BE2C (cell line): ENCODE measurements around the gene HYAL2. TPM values are rescaled to one million over a fixed set of nuclear protein-coding genes. Genes with fewer than 3 reads are reported as not detected.

Source experiments
- DNase-seq: peaks from one replicate; pipeline ENCODE4 v3.0.0-alpha.2; 2020
- H3K27me3 ChIP-seq: fragments of 250-450 bp; sonication (Bioruptor Pico); 2 replicates; pipeline ENCODE4 v1.5.1; 2020; ENCODE audit warnings: mild to moderate bottlenecking
- H3K36me3 ChIP-seq: fragments of 250-450 bp; sonication (Bioruptor Pico); 2 replicates; pipeline ENCODE4 v1.5.1; 2020; ENCODE audit warnings: mild to moderate bottlenecking
- H3K4me1 ChIP-seq: fragments of 250-450 bp; sonication (Bioruptor Pico); 2 replicates; pipeline ENCODE4 v1.5.1; 2020
- H3K4me3 ChIP-seq: 2 replicates; pipeline ENCODE4 v1.5.1; 2011; ENCODE audit warnings: low read depth, low read length
- H3K9me3 ChIP-seq: fragments of 250-450 bp; sonication (Bioruptor Pico); 2 replicates; pipeline ENCODE4 v1.5.1; 2020
- polyA plus RNA-seq: library from polyadenylated mRNA; unstranded; fragments of >200 nt; gene quantifications from one replicate; pipeline ENCODE4 v1.2.1, GENCODE V29; 2012; ENCODE audit warnings: low read depth, missing spikeins; ENCODE audit not compliant: insufficient read length, insufficient read depth
- TF ChIP-seq, protein P1 (sequence below): IDR thresholded peaks from 2 replicates; pipeline ENCODE4 v1.5.1; 2012; ENCODE audit warnings: mild to moderate bottlenecking, low read depth, low read length

The HYAL2 gene
- polyA plus RNA-seq, result 73.0 TPM

GRCh38 chr3:50322386-50323091, at the start of gene HYAL2:
HYAL2 (minus strand) TSS chr3:50322745; CDS start chr3:50320489, 2,256 bp downstream.
- TF ChIP-seq, protein P1, sequence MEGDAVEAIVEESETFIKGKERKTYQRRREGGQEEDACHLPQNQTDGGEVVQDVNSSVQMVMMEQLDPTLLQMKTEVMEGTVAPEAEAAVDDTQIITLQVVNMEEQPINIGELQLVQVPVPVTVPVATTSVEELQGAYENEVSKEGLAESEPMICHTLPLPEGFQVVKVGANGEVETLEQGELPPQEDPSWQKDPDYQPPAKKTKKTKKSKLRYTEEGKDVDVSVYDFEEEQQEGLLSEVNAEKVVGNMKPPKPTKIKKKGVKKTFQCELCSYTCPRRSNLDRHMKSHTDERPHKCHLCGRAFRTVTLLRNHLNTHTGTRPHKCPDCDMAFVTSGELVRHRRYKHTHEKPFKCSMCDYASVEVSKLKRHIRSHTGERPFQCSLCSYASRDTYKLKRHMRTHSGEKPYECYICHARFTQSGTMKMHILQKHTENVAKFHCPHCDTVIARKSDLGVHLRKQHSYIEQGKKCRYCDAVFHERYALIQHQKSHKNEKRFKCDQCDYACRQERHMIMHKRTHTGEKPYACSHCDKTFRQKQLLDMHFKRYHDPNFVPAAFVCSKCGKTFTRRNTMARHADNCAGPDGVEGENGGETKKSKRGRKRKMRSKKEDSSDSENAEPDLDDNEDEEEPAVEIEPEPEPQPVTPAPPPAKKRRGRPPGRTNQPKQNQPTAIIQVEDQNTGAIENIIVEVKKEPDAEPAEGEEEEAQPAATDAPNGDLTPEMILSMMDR, result no peak
- Histone ChIP-seq H3K36me3 (peaks cover 17% of the 10 kb centered on the region), H3K4me1 (peaks cover 3% of the 10 kb centered on the region), H3K27me3 (no peaks in the 10 kb centered on the region), H3K9me3 (no peaks in the 10 kb centered on the region), H3K4me3 (peak within 1 kb of the TSS; percentile 65)
- DNase-seq, result no peak

- no peak for DNase-seq
- peaks cover 28% of the 10 kb centered on the region for H3K4me1 ChIP-seq
- no peaks in the 10 kb centered on the region for H3K9me3 ChIP-seq
- H3K4me3 ChIP-seq, result no peak overlapping the region
- H3K27me3 ChIP-seq, result no peaks in the 10 kb centered on the region
- peaks cover 7% of the 10 kb centered on the region; the same call in 1 of the 2 replicates for H3K36me3 ChIP-seq
- TF ChIP-seq, protein P1, result no peak
These were observed 48.7 kb upstream of the HYAL2 start for GRCh38 chr3:50371133-50371685.

DNA sequence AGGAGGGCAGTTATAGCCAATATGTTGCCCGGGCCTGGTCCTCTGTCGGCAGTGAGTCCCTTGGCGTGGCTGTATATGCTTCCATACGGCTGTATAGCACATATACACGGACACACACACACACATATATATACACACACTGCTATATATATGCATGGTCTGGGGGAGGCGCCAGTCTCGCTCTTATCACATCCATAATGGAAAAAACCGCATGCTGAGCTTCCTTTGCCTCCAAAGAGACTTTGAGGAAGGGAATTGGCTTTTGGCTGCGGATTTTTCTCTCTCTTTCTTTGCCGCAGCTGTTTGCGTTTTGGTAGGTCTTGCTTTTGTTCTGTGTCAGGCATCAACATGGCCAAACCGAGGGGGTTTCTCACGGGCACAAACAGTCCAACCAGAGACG, 48.0 kb upstream of the HYAL2 start:
- Histone ChIP-seq H3K9me3 (no peaks in the 10 kb centered on the region), H3K36me3 (peaks cover 2% of the 10 kb centered on the region; the same call in 1 of the 2 replicates), H3K4me1 (peaks cover 28% of the 10 kb centered on the region), H3K27me3 (no peaks in the 10 kb centered on the region), H3K4me3 (no peak overlapping the region)
- peak; percentile 63 for DNase-seq
- TF ChIP-seq, protein P1, result peak; percentile 46

DNA sequence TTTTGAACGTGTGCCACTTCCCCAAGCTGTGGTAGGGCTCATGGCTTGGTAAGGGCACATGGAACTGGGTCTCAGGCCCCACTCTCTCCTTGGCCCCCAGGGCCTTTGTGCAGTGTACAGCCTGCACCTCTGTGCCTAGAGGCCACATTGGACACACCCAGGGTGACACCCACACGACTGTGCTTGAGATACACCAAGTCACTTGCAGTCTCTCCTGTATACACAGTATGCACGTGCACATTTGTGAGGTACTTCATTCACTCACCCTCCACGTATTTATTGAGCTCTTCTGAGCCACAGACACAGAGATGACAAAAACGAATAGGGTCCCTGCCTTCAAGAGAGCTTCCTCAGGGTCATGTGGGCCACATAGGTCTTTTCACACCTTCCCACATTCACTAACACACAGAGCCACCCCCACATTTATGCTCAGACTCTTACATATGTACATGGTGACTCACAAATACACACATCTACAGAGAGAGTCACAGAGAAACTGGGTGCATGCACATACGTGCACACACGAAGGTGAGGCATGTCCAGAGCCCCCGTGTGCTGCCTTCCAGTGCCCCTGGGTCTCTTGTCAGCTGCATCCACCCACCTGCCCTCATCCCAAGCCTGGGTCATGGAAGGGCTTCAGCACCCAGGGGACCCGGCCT, 46.6 kb upstream of the HYAL2 start:
- TF ChIP-seq, protein P1, result no peak
- DNase-seq, result no peak
- Histone ChIP-seq H3K4me1 (peaks cover 28% of the 10 kb centered on the region), H3K4me3 (no peak overlapping the region), H3K27me3 (no peaks in the 10 kb centered on the region), H3K9me3 (no peaks in the 10 kb centered on the region), H3K36me3 (peaks cover 5% of the 10 kb centered on the region; the same call in 1 of the 2 replicates)

DNA sequence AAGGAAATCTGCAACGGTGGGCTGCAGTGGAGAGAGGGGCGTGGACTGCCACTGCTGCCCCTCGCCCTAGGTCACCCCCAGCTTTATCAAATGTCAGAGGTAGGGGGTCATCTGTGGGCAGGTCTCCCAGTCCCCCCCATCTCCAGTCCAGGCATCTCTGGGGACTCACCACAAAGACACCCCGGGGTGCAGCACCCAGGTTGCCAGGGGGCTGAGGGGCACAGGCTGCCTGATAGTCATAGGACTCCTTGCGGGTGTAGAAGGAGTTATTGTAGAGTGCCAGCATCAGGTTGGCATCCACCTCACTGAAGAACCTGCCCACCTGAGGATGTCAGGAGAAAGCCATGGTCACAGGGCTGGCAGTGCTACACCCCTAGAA, 43.3 kb upstream of the HYAL2 start:
- H3K4me1 ChIP-seq, result peaks cover 5% of the 10 kb centered on the region
- no peak for DNase-seq
- TF ChIP-seq, protein P1, result no peak
- no peaks in the 10 kb centered on the region for H3K27me3 ChIP-seq
- H3K4me3 ChIP-seq, result no peak overlapping the region
- H3K36me3 ChIP-seq, result peaks cover 4% of the 10 kb centered on the region; the same call in 1 of the 2 replicates
- H3K9me3 ChIP-seq, result no peaks in the 10 kb centered on the region
